Gastroesophageal sphincter (tissue), 4 donors: ENCODE data around the gene HMOX2. TPM values are rescaled to one million over a fixed set of nuclear protein-coding genes. Genes with fewer than 3 reads are reported as not detected.

ENCODE experiments used
- ATAC-seq: fragments of 150-250 bp; one replicate; pipeline ENCODE4 v1.9.1; 2016; ENCODE audit warnings: mild to moderate bottlenecking, moderate library complexity
- H3K27ac ChIP-seq, 4 donors: fragments of 200-600 bp; sonication (generic) in 3 of 4; 1 replicate in 3 of 4; 2 replicates in 1 of 4; pipeline ENCODE4 v1.5.1; 2016 to 2019
- H3K27me3 ChIP-seq: fragments of 200-600 bp; sonication (generic); one replicate; pipeline ENCODE4 v1.5.1; 2019
- H3K36me3 ChIP-seq, 2 donors: fragments of 200-600 bp; sonication (generic); one replicate each; pipeline ENCODE4 v1.5.1; 2019; ENCODE audit warnings: control low read depth in 1 of 2
- H3K4me1 ChIP-seq, 3 donors: fragments of 200-600 bp; sonication (generic); 1 replicate in 2 of 3; 2 replicates in 1 of 3; pipeline ENCODE4 v1.5.1; 2016 to 2019; ENCODE audit warnings: control low read depth in 2 of 3
- H3K4me3 ChIP-seq, 2 donors: fragments of 200-600 bp; sonication (generic); one replicate each; pipeline ENCODE4 v1.5.1; 2019; ENCODE audit warnings: mild to moderate bottlenecking in 1 of 2, moderate library complexity in 1 of 2
- H3K9me3 ChIP-seq, 3 donors: fragments of 200-600 bp; sonication (generic); one replicate each; pipeline ENCODE4 v1.5.1; 2017 to 2019; ENCODE audit warnings: control low read depth in 2 of 3
- EP300 ChIP-seq: sonication (generic); formaldehyde crosslinking; IDR thresholded peaks from one replicate; pipeline ENCODE4 v1.6.1; 2017; ENCODE audit warnings: antibody characterized with exemption, mild to moderate bottlenecking
- POLR2A ChIP-seq, 2 donors: fragments of 450-650 bp; IDR thresholded peaks; one replicate each; pipeline ENCODE4 v1.6.1; 2017; ENCODE audit warnings: antibody characterized with exemption in 2 of 2, mild to moderate bottlenecking in 2 of 2, moderate library complexity in 1 of 2
- POLR2AphosphoS5 ChIP-seq: sonication (generic); formaldehyde crosslinking; IDR thresholded peaks from one replicate; pipeline ENCODE4 v1.6.1; 2017; ENCODE audit warnings: antibody characterized with exemption
- WGBS, 2 donors: methylation state at CpG; one replicate each; pipeline ENCODE4 v1.1.5; 2018; ENCODE audit warnings: low coverage in 1 of 2; 5-methylcytosine and 5-hydroxymethylcytosine counted together
- small RNA-seq, 4 donors: library from RNA; depleted of rRNA; stranded (forward); fragments of <200 nt; gene quantifications; one replicate each; pipeline ENCODE3, GENCODE V24; 2016
- total RNA-seq, 4 donors: library from RNA; depleted of rRNA; stranded (reverse); fragments of >200 nt; gene quantifications; one replicate each; pipeline ENCODE4 v1.1.0, GENCODE V29; 2016
- TF ChIP-seq, protein P1 (sequence below), 4 experiments: fragments of 200-600 bp in 2 of 4; fragments of 450-650 bp in 2 of 4; sonication (generic) in 1 of 4; IDR thresholded peaks; one replicate each; pipeline ENCODE4 v1.5.1; 2017 to 2019; ENCODE audit warnings: antibody characterized with exemption in 4 of 4, mild to moderate bottlenecking in 2 of 4, moderate library complexity in 2 of 4

The HMOX2 gene
- total RNA-seq, 4 donors from 2014 or later, result 26.3 to 66.3 (median 36.2) TPM

DNA sequence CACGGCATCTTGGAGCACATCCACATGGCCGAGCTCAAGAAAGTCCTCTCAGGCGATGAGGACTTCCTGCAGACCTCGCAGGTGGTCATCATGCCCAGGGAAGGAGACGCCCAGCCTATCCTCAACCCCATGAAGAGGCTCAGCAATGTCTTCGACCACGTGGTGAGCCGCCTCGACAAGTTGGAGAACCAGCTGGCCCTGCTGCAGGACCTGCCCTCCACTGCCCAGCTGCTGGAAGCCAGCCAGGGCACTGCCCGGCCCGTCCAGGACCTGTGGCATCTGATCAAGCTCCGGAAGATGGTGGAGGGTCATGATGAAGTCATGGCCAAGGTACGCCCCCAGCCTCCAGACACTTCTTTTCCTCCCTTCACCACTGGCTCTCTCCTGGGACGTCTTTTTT lies 80.4 kb downstream of the HMOX2 start:
- WGBS, 2 donors, result 60 to 65% methylated on average over 1 to 3 of the region's 14 CpGs
- Histone ChIP-seq H3K4me3 (no peak overlapping the region), H3K4me1 (peaks cover 0 to 17% (median 0%) of the 10 kb centered on the region in 3 donors), H3K36me3 (no peaks in the 10 kb centered on the region), H3K27ac (no peak overlapping the region), H3K9me3 (no peaks in the 10 kb centered on the region), H3K27me3 (peaks cover 6% of the 10 kb centered on the region)
- no peak for TF ChIP-seq POLR2A (IDR thresholded peaks at IDR 0.05)
- TF ChIP-seq EP300, result no peak
- TF ChIP-seq POLR2AphosphoS5, result no peak
- TF ChIP-seq, protein P1, sequence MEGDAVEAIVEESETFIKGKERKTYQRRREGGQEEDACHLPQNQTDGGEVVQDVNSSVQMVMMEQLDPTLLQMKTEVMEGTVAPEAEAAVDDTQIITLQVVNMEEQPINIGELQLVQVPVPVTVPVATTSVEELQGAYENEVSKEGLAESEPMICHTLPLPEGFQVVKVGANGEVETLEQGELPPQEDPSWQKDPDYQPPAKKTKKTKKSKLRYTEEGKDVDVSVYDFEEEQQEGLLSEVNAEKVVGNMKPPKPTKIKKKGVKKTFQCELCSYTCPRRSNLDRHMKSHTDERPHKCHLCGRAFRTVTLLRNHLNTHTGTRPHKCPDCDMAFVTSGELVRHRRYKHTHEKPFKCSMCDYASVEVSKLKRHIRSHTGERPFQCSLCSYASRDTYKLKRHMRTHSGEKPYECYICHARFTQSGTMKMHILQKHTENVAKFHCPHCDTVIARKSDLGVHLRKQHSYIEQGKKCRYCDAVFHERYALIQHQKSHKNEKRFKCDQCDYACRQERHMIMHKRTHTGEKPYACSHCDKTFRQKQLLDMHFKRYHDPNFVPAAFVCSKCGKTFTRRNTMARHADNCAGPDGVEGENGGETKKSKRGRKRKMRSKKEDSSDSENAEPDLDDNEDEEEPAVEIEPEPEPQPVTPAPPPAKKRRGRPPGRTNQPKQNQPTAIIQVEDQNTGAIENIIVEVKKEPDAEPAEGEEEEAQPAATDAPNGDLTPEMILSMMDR (IDR thresholded peaks at IDR 0.05), result no peak
- ATAC-seq, result no peak

DNA sequence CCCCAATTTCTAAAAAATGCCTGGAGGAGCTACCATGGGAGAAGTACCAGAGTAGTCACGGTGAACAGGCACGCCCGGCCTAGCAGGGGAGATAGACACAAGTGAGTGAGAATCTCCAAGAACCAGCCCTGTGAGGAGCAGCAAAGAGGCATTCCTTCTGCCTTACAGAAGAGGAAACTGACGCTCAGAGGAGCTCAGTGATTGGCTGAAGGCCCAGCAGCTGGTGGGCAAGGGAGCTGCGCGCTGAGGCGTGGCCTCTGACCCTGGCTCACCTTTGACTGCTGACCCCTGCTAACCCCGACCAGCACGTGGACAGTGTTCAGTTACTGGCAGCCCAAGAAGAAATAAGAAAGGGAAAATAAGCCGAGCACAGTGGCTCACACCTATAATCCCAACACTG lies 81.8 kb downstream of the HMOX2 start:
- Histone ChIP-seq H3K4me3 (no peak overlapping the region), H3K4me1 (peaks cover 0 to 8% (median 0%) of the 10 kb centered on the region in 3 donors), H3K36me3 (no peaks in the 10 kb centered on the region), H3K9me3 (no peaks in the 10 kb centered on the region), H3K27me3 (peaks cover 6% of the 10 kb centered on the region), H3K27ac (no peak overlapping the region)
- TF ChIP-seq EP300 (no peak), POLR2A (IDR thresholded peaks at IDR 0.05) (no peak)
- ATAC-seq, result no peak
- WGBS, 2 donors, result 35 to 100% methylated on average over 2 to 3 of the region's 10 CpGs

Small RNA genes within 50 kb of the gene (small RNA-seq; reads per million reads assigned to genes)
- 0 reads per million in 4 donors for gene AC012676.2

Other genes with a start within 250 kb of the HMOX2 start
- 1 to 10 TPM; 1.2 to 3.4 (median 2.4) TPM for gene SRL, start 234.3 kb upstream of the HMOX2 start, total RNA-seq
- 1 to 10 TPM; 3.3 to 5.9 (median 4.7) TPM for gene TFAP4, start 203.4 kb upstream of the HMOX2 start, total RNA-seq
- 10 to 100 TPM in 1 of 4 donors, 1 to 10 TPM in 3; 5.7 to 26.9 (median 7.9) TPM for gene GLIS2, start 160.3 kb upstream of the HMOX2 start, total RNA-seq
- gene PAM16, start 125.1 kb upstream of the HMOX2 start, total RNA-seq, result 10 to 100 TPM; 26.0 to 37.3 (median 34.7) TPM
- gene VASN, start 104.5 kb upstream of the HMOX2 start, total RNA-seq, result 10 to 100 TPM in 3 of 4 donors, 1 to 10 TPM in 1; 6.8 to 35.8 (median 19.9) TPM
- 10 to 100 TPM; 11.0 to 38.9 (median 17.8) TPM for gene CORO7, start 59.8 kb upstream of the HMOX2 start, total RNA-seq
- 10 to 100 TPM; 39.6 to 55.6 (median 43.9) TPM for gene DNAJA3, start 50.5 kb upstream of the HMOX2 start, total RNA-seq
- 10 to 100 TPM; 32.9 to 49.7 (median 39.3) TPM for gene NMRAL1, start 1.8 kb upstream of the HMOX2 start, total RNA-seq
- 10 to 100 TPM; 13.2 to 31.5 (median 18.7) TPM for gene CDIP1, start 62.4 kb downstream of the HMOX2 start, total RNA-seq
- under 1 TPM in 1 of 4 donors, not detected in 3; 0.40 TPM for gene C16orf96, start 79.9 kb downstream of the HMOX2 start, total RNA-seq
- 10 to 100 TPM in 3 of 4 donors, 1 to 10 TPM in 1; 5.9 to 24.0 (median 14.3) TPM for gene UBALD1, start 138.5 kb downstream of the HMOX2 start, total RNA-seq
- 10 to 100 TPM; 29.2 to 67.0 (median 40.5) TPM for gene MGRN1, start 148.4 kb downstream of the HMOX2 start, total RNA-seq
- gene NUDT16L1, start 217.2 kb downstream of the HMOX2 start, total RNA-seq, result 10 to 100 TPM; 14.8 to 26.3 (median 21.4) TPM